ENCODE measurements around the gene GOLIM4.

GRCh38 chr3:168001244-168001643, 94.5 kb downstream of the GOLIM4 start:
- TF ChIP-seq CTCF (IDR thresholded peaks at IDR 0.05) (no peak), POLR2A (IDR thresholded peaks at IDR 0.05) (no peak)

Measured in body of pancreas (tissue), 4 donors.